ENCODE data around the gene GATAD2B. TPM values are rescaled to one million over a fixed set of nuclear protein-coding genes. Genes with fewer than 3 reads are reported as not detected.
A peak's percentile ranks its signal among the peaks of the same experiment; 100 is the strongest.

The GATAD2B gene
- total RNA-seq, 1 experiment from 2014 or later, result 46.9 TPM

DNA sequence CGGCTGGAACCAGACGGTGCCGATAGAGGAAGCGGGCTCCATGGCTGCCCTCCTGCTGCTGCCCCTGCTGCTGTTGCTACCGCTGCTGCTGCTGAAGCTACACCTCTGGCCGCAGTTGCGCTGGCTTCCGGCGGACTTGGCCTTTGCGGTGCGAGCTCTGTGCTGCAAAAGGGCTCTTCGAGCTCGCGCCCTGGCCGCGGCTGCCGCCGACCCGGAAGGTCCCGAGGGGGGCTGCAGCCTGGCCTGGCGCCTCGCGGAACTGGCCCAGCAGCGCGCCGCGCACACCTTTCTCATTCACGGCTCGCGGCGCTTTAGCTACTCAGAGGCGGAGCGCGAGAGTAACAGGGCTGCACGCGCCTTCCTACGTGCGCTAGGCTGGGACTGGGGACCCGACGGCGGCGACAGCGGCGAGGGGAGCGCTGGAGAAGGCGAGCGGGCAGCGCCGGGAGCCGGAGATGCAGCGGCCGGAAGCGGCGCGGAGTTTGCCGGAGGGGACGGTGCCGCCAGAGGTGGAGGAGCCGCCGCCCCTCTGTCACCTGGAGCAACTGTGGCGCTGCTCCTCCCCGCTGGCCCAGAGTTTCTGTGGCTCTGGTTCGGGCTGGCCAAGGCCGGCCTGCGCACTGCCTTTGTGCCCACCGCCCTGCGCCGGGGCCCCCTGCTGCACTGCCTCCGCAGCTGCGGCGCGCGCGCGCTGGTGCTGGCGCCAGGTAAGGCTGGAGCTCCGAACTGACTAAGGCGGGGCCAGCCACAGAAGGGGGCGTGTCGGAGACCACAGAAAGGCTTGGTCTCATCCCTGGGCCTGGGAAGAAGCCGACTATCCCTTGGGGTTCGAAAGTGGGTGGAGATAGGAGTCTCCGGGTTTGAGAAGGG lies 147.1 kb downstream of the GATAD2B start (continued):
- TF ChIP-seq, protein P1, sequence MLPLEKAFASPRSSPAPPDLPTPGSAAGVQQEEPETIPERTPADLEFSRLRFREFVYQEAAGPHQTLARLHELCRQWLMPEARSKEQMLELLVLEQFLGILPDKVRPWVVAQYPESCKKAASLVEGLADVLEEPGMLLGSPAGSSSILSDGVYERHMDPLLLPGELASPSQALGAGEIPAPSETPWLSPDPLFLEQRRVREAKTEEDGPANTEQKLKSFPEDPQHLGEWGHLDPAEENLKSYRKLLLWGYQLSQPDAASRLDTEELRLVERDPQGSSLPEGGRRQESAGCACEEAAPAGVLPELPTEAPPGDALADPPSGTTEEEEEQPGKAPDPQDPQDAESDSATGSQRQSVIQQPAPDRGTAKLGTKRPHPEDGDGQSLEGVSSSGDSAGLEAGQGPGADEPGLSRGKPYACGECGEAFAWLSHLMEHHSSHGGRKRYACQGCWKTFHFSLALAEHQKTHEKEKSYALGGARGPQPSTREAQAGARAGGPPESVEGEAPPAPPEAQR (CRISPR knock-in tag; IDR thresholded peaks at IDR 0.05), result no peak
- TF ChIP-seq, protein P2, sequence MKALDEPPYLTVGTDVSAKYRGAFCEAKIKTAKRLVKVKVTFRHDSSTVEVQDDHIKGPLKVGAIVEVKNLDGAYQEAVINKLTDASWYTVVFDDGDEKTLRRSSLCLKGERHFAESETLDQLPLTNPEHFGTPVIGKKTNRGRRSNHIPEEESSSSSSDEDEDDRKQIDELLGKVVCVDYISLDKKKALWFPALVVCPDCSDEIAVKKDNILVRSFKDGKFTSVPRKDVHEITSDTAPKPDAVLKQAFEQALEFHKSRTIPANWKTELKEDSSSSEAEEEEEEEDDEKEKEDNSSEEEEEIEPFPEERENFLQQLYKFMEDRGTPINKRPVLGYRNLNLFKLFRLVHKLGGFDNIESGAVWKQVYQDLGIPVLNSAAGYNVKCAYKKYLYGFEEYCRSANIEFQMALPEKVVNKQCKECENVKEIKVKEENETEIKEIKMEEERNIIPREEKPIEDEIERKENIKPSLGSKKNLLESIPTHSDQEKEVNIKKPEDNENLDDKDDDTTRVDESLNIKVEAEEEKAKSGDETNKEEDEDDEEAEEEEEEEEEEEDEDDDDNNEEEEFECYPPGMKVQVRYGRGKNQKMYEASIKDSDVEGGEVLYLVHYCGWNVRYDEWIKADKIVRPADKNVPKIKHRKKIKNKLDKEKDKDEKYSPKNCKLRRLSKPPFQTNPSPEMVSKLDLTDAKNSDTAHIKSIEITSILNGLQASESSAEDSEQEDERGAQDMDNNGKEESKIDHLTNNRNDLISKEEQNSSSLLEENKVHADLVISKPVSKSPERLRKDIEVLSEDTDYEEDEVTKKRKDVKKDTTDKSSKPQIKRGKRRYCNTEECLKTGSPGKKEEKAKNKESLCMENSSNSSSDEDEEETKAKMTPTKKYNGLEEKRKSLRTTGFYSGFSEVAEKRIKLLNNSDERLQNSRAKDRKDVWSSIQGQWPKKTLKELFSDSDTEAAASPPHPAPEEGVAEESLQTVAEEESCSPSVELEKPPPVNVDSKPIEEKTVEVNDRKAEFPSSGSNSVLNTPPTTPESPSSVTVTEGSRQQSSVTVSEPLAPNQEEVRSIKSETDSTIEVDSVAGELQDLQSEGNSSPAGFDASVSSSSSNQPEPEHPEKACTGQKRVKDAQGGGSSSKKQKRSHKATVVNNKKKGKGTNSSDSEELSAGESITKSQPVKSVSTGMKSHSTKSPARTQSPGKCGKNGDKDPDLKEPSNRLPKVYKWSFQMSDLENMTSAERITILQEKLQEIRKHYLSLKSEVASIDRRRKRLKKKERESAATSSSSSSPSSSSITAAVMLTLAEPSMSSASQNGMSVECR (CRISPR knock-in tag; IDR thresholded peaks at IDR 0.05; ENCODE audit: borderline replicate concordance), result peak; percentile 8; the same call in 1 of the 2 replicates
- TF ChIP-seq NFATC4 (CRISPR knock-in tag; IDR thresholded peaks at IDR 0.05) (no peak), KAT7 (CRISPR knock-in tag; IDR thresholded peaks at IDR 0.05; ENCODE audit: borderline replicate concordance) (no peak; the same call in 1 of the 2 replicates), ELF4 (CRISPR knock-in tag; IDR thresholded peaks at IDR 0.05; ENCODE audit: low read depth) (no peak), FOXJ3 (CRISPR knock-in tag; IDR thresholded peaks at IDR 0.05; ENCODE audit: borderline replicate concordance) (no peak), RELA (CRISPR knock-in tag; IDR thresholded peaks at IDR 0.05; ENCODE audit: borderline replicate concordance) (no peak), NFE2L1 (CRISPR knock-in tag; IDR thresholded peaks at IDR 0.05) (peak; percentile 72; the same call in 1 of the 2 replicates), JUN (CRISPR knock-in tag; IDR thresholded peaks at IDR 0.05) (no peak), RORB (CRISPR knock-in tag; IDR thresholded peaks at IDR 0.05) (no peak), MXD4 (CRISPR knock-in tag; IDR thresholded peaks at IDR 0.05; ENCODE audit: borderline replicate concordance) (no peak)
- TF ChIP-seq, protein P3, sequence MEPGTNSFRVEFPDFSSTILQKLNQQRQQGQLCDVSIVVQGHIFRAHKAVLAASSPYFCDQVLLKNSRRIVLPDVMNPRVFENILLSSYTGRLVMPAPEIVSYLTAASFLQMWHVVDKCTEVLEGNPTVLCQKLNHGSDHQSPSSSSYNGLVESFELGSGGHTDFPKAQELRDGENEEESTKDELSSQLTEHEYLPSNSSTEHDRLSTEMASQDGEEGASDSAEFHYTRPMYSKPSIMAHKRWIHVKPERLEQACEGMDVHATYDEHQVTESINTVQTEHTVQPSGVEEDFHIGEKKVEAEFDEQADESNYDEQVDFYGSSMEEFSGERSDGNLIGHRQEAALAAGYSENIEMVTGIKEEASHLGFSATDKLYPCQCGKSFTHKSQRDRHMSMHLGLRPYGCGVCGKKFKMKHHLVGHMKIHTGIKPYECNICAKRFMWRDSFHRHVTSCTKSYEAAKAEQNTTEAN (CRISPR knock-in tag; IDR thresholded peaks at IDR 0.05), result no peak
- TF ChIP-seq, protein P4, sequence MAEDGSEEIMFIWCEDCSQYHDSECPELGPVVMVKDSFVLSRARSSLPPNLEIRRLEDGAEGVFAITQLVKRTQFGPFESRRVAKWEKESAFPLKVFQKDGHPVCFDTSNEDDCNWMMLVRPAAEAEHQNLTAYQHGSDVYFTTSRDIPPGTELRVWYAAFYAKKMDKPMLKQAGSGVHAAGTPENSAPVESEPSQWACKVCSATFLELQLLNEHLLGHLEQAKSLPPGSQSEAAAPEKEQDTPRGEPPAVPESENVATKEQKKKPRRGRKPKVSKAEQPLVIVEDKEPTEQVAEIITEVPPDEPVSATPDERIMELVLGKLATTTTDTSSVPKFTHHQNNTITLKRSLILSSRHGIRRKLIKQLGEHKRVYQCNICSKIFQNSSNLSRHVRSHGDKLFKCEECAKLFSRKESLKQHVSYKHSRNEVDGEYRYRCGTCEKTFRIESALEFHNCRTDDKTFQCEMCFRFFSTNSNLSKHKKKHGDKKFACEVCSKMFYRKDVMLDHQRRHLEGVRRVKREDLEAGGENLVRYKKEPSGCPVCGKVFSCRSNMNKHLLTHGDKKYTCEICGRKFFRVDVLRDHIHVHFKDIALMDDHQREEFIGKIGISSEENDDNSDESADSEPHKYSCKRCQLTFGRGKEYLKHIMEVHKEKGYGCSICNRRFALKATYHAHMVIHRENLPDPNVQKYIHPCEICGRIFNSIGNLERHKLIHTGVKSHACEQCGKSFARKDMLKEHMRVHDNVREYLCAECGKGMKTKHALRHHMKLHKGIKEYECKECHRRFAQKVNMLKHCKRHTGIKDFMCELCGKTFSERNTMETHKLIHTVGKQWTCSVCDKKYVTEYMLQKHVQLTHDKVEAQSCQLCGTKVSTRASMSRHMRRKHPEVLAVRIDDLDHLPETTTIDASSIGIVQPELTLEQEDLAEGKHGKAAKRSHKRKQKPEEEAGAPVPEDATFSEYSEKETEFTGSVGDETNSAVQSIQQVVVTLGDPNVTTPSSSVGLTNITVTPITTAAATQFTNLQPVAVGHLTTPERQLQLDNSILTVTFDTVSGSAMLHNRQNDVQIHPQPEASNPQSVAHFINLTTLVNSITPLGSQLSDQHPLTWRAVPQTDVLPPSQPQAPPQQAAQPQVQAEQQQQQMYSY (CRISPR knock-in tag; IDR thresholded peaks at IDR 0.05), result no peak
- TF ChIP-seq, protein P5, sequence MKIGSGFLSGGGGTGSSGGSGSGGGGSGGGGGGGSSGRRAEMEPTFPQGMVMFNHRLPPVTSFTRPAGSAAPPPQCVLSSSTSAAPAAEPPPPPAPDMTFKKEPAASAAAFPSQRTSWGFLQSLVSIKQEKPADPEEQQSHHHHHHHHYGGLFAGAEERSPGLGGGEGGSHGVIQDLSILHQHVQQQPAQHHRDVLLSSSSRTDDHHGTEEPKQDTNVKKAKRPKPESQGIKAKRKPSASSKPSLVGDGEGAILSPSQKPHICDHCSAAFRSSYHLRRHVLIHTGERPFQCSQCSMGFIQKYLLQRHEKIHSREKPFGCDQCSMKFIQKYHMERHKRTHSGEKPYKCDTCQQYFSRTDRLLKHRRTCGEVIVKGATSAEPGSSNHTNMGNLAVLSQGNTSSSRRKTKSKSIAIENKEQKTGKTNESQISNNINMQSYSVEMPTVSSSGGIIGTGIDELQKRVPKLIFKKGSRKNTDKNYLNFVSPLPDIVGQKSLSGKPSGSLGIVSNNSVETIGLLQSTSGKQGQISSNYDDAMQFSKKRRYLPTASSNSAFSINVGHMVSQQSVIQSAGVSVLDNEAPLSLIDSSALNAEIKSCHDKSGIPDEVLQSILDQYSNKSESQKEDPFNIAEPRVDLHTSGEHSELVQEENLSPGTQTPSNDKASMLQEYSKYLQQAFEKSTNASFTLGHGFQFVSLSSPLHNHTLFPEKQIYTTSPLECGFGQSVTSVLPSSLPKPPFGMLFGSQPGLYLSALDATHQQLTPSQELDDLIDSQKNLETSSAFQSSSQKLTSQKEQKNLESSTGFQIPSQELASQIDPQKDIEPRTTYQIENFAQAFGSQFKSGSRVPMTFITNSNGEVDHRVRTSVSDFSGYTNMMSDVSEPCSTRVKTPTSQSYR (CRISPR knock-in tag; IDR thresholded peaks at IDR 0.05), result no peak
- TF ChIP-seq, protein P6, sequence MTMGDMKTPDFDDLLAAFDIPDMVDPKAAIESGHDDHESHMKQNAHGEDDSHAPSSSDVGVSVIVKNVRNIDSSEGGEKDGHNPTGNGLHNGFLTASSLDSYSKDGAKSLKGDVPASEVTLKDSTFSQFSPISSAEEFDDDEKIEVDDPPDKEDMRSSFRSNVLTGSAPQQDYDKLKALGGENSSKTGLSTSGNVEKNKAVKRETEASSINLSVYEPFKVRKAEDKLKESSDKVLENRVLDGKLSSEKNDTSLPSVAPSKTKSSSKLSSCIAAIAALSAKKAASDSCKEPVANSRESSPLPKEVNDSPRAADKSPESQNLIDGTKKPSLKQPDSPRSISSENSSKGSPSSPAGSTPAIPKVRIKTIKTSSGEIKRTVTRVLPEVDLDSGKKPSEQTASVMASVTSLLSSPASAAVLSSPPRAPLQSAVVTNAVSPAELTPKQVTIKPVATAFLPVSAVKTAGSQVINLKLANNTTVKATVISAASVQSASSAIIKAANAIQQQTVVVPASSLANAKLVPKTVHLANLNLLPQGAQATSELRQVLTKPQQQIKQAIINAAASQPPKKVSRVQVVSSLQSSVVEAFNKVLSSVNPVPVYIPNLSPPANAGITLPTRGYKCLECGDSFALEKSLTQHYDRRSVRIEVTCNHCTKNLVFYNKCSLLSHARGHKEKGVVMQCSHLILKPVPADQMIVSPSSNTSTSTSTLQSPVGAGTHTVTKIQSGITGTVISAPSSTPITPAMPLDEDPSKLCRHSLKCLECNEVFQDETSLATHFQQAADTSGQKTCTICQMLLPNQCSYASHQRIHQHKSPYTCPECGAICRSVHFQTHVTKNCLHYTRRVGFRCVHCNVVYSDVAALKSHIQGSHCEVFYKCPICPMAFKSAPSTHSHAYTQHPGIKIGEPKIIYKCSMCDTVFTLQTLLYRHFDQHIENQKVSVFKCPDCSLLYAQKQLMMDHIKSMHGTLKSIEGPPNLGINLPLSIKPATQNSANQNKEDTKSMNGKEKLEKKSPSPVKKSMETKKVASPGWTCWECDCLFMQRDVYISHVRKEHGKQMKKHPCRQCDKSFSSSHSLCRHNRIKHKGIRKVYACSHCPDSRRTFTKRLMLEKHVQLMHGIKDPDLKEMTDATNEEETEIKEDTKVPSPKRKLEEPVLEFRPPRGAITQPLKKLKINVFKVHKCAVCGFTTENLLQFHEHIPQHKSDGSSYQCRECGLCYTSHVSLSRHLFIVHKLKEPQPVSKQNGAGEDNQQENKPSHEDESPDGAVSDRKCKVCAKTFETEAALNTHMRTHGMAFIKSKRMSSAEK (CRISPR knock-in tag; IDR thresholded peaks at IDR 0.05; ENCODE audit: borderline replicate concordance), result no peak
- TF ChIP-seq, protein P7, sequence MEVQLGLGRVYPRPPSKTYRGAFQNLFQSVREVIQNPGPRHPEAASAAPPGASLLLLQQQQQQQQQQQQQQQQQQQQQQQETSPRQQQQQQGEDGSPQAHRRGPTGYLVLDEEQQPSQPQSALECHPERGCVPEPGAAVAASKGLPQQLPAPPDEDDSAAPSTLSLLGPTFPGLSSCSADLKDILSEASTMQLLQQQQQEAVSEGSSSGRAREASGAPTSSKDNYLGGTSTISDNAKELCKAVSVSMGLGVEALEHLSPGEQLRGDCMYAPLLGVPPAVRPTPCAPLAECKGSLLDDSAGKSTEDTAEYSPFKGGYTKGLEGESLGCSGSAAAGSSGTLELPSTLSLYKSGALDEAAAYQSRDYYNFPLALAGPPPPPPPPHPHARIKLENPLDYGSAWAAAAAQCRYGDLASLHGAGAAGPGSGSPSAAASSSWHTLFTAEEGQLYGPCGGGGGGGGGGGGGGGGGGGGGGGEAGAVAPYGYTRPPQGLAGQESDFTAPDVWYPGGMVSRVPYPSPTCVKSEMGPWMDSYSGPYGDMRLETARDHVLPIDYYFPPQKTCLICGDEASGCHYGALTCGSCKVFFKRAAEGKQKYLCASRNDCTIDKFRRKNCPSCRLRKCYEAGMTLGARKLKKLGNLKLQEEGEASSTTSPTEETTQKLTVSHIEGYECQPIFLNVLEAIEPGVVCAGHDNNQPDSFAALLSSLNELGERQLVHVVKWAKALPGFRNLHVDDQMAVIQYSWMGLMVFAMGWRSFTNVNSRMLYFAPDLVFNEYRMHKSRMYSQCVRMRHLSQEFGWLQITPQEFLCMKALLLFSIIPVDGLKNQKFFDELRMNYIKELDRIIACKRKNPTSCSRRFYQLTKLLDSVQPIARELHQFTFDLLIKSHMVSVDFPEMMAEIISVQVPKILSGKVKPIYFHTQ (CRISPR knock-in tag; IDR thresholded peaks at IDR 0.05), result no peak

Data from WTC11 (cell line).